ENCODE measurements around the gene ATG14.
"Not testable (repeated sequence)": the region's sequence is repeated elsewhere in the genome, so short reads cannot be mapped to it uniquely, and the experiment has no call there.

ATG14 gene

GRCh38 chr14:55383541-55384140 is 28.0 kb downstream of the ATG14 start:
- DNase-seq = no peak

- DNase-seq = not testable (repeated sequence)
Measured at GRCh38 chr14:55383056-55383466, 28.6 kb downstream of the ATG14 start.

- no peak for DNase-seq
Measured at GRCh38 chr14:55382483-55382882, 29.1 kb downstream of the ATG14 start.

GRCh38 chr14:55381561-55381960 is 30.1 kb downstream of the ATG14 start:
- no peak for DNase-seq

GRCh38 chr14:55381040-55381439 is 30.6 kb downstream of the ATG14 start:
- DNase-seq = no peak

- DNase-seq = no peak
Measured at GRCh38 chr14:55377236-55377635, 34.4 kb downstream of the ATG14 start.

- DNase-seq = no peak
Measured at GRCh38 chr14:55374771-55375170, 36.9 kb downstream of the ATG14 start.

- DNase-seq = no peak
Measured at GRCh38 chr14:55373784-55374705, 37.6 kb downstream of the ATG14 start.

GRCh38 chr14:55372825-55373224 is 38.8 kb downstream of the ATG14 start:
- no peak for DNase-seq

- no peak for DNase-seq
Measured at GRCh38 chr14:55372423-55372822, 39.2 kb downstream of the ATG14 start.

- DNase-seq = no peak
Measured at GRCh38 chr14:55370883-55371455, 40.7 kb downstream of the ATG14 start.

- no peak for DNase-seq
Measured at GRCh38 chr14:55366271-55366670, 45.4 kb downstream of the ATG14 start.

- DNase-seq = no peak
Measured at GRCh38 chr14:55361190-55361589, 50.4 kb downstream of the ATG14 start.

- no peak for DNase-seq
Measured at GRCh38 chr14:55359307-55359706, 52.3 kb downstream of the ATG14 start.

GRCh38 chr14:55356913-55357312 is 54.7 kb downstream of the ATG14 start:
- DNase-seq = no peak

GRCh38 chr14:55355922-55356321 is 55.7 kb downstream of the ATG14 start:
- DNase-seq = no peak

- peak; percentile 56 for DNase-seq
Measured at GRCh38 chr14:55354500-55354899, 57.1 kb downstream of the ATG14 start.

- DNase-seq = no peak
Measured at GRCh38 chr14:55353686-55354467, 57.8 kb downstream of the ATG14 start.

GRCh38 chr14:55352201-55352600 is 59.4 kb downstream of the ATG14 start:
- no peak for DNase-seq

GRCh38 chr14:55351111-55351510 is 60.5 kb downstream of the ATG14 start:
- no peak for DNase-seq

- DNase-seq = no peak
Measured at GRCh38 chr14:55350461-55350860, 61.2 kb downstream of the ATG14 start.

- DNase-seq = no peak
Measured at GRCh38 chr14:55349565-55349964, 62.1 kb downstream of the ATG14 start.

GRCh38 chr14:55348766-55349453 is 62.7 kb downstream of the ATG14 start:
- DNase-seq = no peak
